ENCODE data around the gene COASY.

GRCh38 chr17:42603318-42603717, 41.4 kb downstream of the COASY start:
- TF ChIP-seq POLR2AphosphoS5 (IDR thresholded peaks at IDR 0.05; ENCODE audit: low read depth, low read length), result no peak
- TF ChIP-seq POLR2A (IDR thresholded peaks at IDR 0.05; ENCODE audit: low read depth, low read length), result no peak
- TF ChIP-seq TAF1 (IDR thresholded peaks at IDR 0.05; ENCODE audit: borderline replicate concordance, low read depth, low read length), result no peak

Data from GM12892 (cell line).